Measurements from ENCODE around the gene PHC3.

DNA sequence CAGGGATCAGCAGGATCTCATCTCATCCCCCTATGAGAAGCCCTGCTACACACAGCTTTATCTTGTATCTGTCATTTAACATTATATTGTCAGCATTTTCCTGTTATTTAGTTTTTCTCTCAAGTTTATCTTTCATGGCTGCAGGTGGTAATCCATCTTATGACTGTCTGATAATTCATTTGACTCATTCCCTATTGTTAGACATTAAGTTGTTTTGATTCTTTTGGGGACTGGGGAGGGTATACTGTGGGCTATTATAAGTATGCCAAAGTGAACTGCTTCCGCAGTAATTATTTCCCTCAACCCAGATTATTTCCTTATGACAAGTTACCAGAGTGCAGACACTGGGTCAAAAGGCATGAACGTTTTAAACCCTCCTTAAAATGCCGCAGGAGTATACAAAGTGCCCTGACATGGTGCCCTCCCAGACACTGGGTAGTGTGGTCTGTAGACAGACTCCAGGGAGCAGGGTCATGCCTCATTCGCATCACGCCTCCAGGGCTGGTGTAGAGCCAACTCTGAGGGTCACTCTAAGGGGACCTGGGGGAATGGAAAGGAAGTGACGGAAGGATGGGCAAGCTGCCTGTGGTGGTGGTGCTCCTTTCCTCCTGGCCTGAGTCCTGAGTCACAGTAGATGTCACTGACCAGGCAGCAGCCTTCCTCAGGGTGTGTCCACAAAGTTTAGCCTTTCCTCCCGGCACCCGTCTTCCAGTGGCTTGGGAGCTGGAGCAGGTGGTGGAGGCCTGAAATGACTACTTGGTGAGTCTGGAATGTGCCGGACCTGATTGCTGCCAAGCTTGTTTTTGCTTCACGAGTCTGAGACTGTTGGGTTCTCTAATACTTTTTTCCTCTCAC lies 132.2 kb downstream of the PHC3 start:
- TF ChIP-seq POLR2AphosphoS5 (IDR thresholded peaks at IDR 0.05; ENCODE audit: low read depth, low read length) (no peak), SIN3A (IDR thresholded peaks at IDR 0.05; ENCODE audit: borderline replicate concordance, insufficient read depth, low read length) (no peak), REST (IDR thresholded peaks at IDR 0.05; ENCODE audit: insufficient read depth in 1 of 2, low read depth in 2 of 2, low read length in 2 of 2) (no peak), TAF1 (IDR thresholded peaks at IDR 0.05; ENCODE audit: borderline replicate concordance, insufficient read depth, low read length) (no peak), FOXP2 (optimal IDR thresholded peaks at IDR 0.05; ENCODE audit: borderline replicate concordance, extremely low read depth, extremely low read length, insufficient read depth) (no peak)
